HEK293T (cell line): ENCODE measurements around the gene FAM114A1.
"Not testable (repeated sequence)": the region's sequence is repeated elsewhere in the genome, so short reads cannot be mapped to it uniquely, and the experiment has no call there.

Source experiments
- CTCF ChIA-PET: fragments of 350-600 bp; formaldehyde crosslinking; extraction: SDS; loops from one replicate; lab custom pipeline; 2021; ENCODE audit warnings: antibody characterized with exemption, inconsistent platforms; lab: Yijun Ruan, JAX
- POLR2A ChIA-PET: fragments of 350-600 bp; formaldehyde crosslinking; extraction: SDS; loops from one replicate; lab custom pipeline; 2020; ENCODE audit warnings: antibody characterized with exemption, inconsistent platforms; lab: Yijun Ruan, JAX
- DNase-seq: peaks from one replicate; pipeline ENCODE4 v3.0.0; 2012; ENCODE audit warnings: mixed read lengths; ENCODE audit errors: extremely low spot score
- ARNT ChIP-seq: fragments of 450-650 bp; IDR thresholded peaks from 2 replicates; pipeline ENCODE4 v1.6.1; 2017; ENCODE audit warnings: mild to moderate bottlenecking
- BHLHE40 ChIP-seq: fragments of 450-650 bp; IDR thresholded peaks from 2 replicates; pipeline ENCODE4 v1.6.1; 2016; ENCODE audit warnings: mild to moderate bottlenecking, moderate library complexity, borderline replicate concordance
- CTBP1 ChIP-seq: fragments of 450-650 bp; IDR thresholded peaks from 2 replicates; pipeline ENCODE4 v1.6.1; 2016; ENCODE audit warnings: borderline replicate concordance
- ELF4 ChIP-seq: fragments of 450-650 bp; IDR thresholded peaks from 2 replicates; pipeline ENCODE4 v1.6.1; 2017; ENCODE audit warnings: antibody characterized with exemption
- FOXA1 ChIP-seq: fragments of 450-650 bp; IDR thresholded peaks from 2 replicates; pipeline ENCODE4 v1.6.1; 2016; ENCODE audit warnings: mild to moderate bottlenecking
- FOXK2 ChIP-seq: fragments of 450-650 bp; IDR thresholded peaks from 2 replicates; pipeline ENCODE4 v1.6.1; 2016; ENCODE audit warnings: mild to moderate bottlenecking
- FOXM1 ChIP-seq: fragments of 450-650 bp; IDR thresholded peaks from 2 replicates; pipeline ENCODE4 v1.6.1; 2017; ENCODE audit warnings: mild to moderate bottlenecking, borderline replicate concordance
- HDGF ChIP-seq: fragments of 450-650 bp; IDR thresholded peaks from 2 replicates; pipeline ENCODE4 v1.6.1; 2017; ENCODE audit warnings: antibody characterized with exemption, borderline replicate concordance
- L3MBTL2 ChIP-seq: fragments of 450-650 bp; conservative IDR thresholded peaks from 2 replicates; pipeline ENCODE4 v1.6.1; 2016; ENCODE audit warnings: mild to moderate bottlenecking
- LEF1 ChIP-seq: fragments of 450-650 bp; IDR thresholded peaks from 2 replicates; pipeline ENCODE4 v1.6.1; 2017; ENCODE audit warnings: mild to moderate bottlenecking, borderline replicate concordance
- NFRKB ChIP-seq: fragments of 450-650 bp; IDR thresholded peaks from 2 replicates; pipeline ENCODE4 v1.6.1; 2016; ENCODE audit warnings: mild to moderate bottlenecking, moderate library complexity
- SP1 ChIP-seq: fragments of 450-650 bp; IDR thresholded peaks from 2 replicates; pipeline ENCODE4 v1.6.1; 2017
- SUZ12 ChIP-seq: fragments of 450-650 bp; IDR thresholded peaks from 2 replicates; pipeline ENCODE4 v1.6.1; 2016; ENCODE audit warnings: mild to moderate bottlenecking
- TARDBP ChIP-seq: fragments of 450-650 bp; IDR thresholded peaks from 2 replicates; pipeline ENCODE4 v1.6.1; 2016
- ZNF384 ChIP-seq: fragments of 450-650 bp; IDR thresholded peaks from 2 replicates; pipeline ENCODE4 v1.6.1; 2016
- TF ChIP-seq, protein P1 (sequence below): fragments of 450-650 bp; IDR thresholded peaks from 2 replicates; pipeline ENCODE4 v1.6.1; 2016

FAM114A1 gene

GRCh38 chr4:38958453-38959190, 91.0 kb downstream of the FAM114A1 start:
- ChIA-PET CTCF (no interaction called here), POLR2A (no interaction called here)

DNA sequence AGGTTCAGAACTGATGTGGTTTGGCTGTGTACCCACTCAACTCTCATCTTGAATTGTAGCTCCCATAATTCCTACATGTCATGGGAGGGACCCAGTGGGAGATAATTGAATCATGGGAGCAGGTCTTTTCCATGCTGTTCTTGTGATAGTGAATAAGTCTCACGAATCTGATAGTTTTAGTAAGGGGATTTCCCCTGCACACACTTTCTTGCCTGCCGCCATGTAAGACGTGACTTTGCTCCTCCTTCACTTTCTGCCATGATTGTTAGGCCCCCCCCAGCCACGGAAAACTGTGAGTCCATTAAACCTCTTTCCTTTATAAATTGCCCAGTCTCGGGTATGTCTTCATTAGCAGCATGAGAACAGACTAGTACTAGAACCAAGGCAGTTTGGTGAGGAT, 91.6 kb downstream of the FAM114A1 start:
- CTCF ChIA-PET: not testable (repeated sequence)

More at GRCh38 chr4:38958453-38959190, 91.0 kb downstream of the FAM114A1 start:
- DNase-seq: no peak
- TF ChIP-seq ZNF384 (no peak), BHLHE40 (no peak), L3MBTL2 (no peak), TARDBP (no peak), ELF4 (no peak), FOXK2 (no peak)

GRCh38 chr4:38964942-38965775, 97.6 kb downstream of the FAM114A1 start:
- no peak for DNase-seq
- TF ChIP-seq CTBP1: no peak
- no peak for TF ChIP-seq SUZ12
- TF ChIP-seq ZNF384: no peak
- TF ChIP-seq NFRKB: no peak
- TF ChIP-seq, protein P1, sequence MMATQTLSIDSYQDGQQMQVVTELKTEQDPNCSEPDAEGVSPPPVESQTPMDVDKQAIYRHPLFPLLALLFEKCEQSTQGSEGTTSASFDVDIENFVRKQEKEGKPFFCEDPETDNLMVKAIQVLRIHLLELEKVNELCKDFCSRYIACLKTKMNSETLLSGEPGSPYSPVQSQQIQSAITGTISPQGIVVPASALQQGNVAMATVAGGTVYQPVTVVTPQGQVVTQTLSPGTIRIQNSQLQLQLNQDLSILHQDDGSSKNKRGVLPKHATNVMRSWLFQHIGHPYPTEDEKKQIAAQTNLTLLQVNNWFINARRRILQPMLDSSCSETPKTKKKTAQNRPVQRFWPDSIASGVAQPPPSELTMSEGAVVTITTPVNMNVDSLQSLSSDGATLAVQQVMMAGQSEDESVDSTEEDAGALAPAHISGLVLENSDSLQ: no peak
- no peak for TF ChIP-seq FOXK2
- POLR2A ChIA-PET: no interaction called here
- CTCF ChIA-PET: no interaction called here

More for the DNA sequence above, 91.6 kb downstream of the FAM114A1 start:
- DNase-seq, POLR2A ChIA-PET: not testable (repeated sequence)

DNA sequence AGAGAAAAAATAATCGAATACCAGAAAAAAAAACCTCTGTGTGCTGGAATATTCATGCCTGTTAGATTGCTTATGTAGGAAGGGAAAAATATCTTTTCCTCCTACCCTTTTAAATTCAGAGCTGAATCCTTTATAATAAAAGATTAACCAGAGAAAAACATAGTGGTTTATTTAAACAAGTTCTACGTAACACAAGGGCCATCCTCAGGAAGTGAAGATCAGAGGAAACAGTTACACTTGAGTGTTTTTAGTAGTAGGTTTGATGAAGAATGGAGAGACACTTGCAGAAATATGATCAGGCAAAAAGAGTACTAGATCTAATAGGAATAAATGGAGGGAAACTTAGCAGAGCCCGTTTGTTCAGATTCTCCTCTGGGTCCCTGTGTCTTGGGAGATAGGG, 98.3 kb downstream of the FAM114A1 start:
- no peak for TF ChIP-seq HDGF
- no peak for TF ChIP-seq FOXK2
- TF ChIP-seq SUZ12: no peak
- TF ChIP-seq L3MBTL2: no peak
- TF ChIP-seq SP1: no peak
- TF ChIP-seq CTBP1: no peak
- TF ChIP-seq FOXM1: no peak
- TF ChIP-seq, protein P1: no peak
- TF ChIP-seq TARDBP: no peak
- no peak for TF ChIP-seq LEF1
- no peak for TF ChIP-seq NFRKB
- no peak for TF ChIP-seq ARNT
- no peak for TF ChIP-seq FOXA1
- DNase-seq: no peak
- ChIA-PET CTCF (no interaction called here), POLR2A (no interaction called here)

- ChIA-PET POLR2A (no interaction called here), CTCF (no interaction called here)
- no peak for DNase-seq
- TF ChIP-seq SUZ12 (no peak), L3MBTL2 (no peak), FOXK2 (no peak), ARNT (no peak), TARDBP (no peak), FOXA1 (no peak), SP1 (no peak), FOXM1 (no peak)
These were observed 99.9 kb downstream of the FAM114A1 start for GRCh38 chr4:38967260-38968095.

- ChIA-PET POLR2A (no interaction called here), CTCF (no interaction called here)
- TF ChIP-seq L3MBTL2: no peak
- no peak for TF ChIP-seq BHLHE40
- TF ChIP-seq NFRKB: no peak
- no peak for TF ChIP-seq LEF1
- TF ChIP-seq SP1: no peak
- TF ChIP-seq HDGF: no peak
- TF ChIP-seq CTBP1: no peak
- no peak for TF ChIP-seq FOXM1
- no peak for TF ChIP-seq SUZ12
- TF ChIP-seq ZNF384: no peak
- no peak for TF ChIP-seq FOXK2
- no peak for TF ChIP-seq TARDBP
- TF ChIP-seq ELF4: no peak
- TF ChIP-seq FOXA1: no peak
- TF ChIP-seq, protein P1: no peak
- TF ChIP-seq ARNT: no peak
- no peak for DNase-seq
These were observed 101.1 kb downstream of the FAM114A1 start for GRCh38 chr4:38968668-38969067.
